HG03159 (cell line): Measurements from ENCODE around the gene MYL10.
"Not testable (repeated sequence)": the region's sequence is repeated elsewhere in the genome, so short reads cannot be mapped to it uniquely, and the experiment has no call there.

ENCODE experiments used
- ATAC-seq: cut with Tn5 transposase; IDR thresholded peaks from one replicate; pipeline ENCODE4 v1.9.1; 2021; ENCODE audit warnings: mild to moderate bottlenecking, moderate library complexity; ENCODE audit not compliant: unreplicated experiment

The MYL10 gene

GRCh38 chr7:101620991-101621390 lies 8.1 kb downstream of the MYL10 start:
- ATAC-seq, result no peak

DNA sequence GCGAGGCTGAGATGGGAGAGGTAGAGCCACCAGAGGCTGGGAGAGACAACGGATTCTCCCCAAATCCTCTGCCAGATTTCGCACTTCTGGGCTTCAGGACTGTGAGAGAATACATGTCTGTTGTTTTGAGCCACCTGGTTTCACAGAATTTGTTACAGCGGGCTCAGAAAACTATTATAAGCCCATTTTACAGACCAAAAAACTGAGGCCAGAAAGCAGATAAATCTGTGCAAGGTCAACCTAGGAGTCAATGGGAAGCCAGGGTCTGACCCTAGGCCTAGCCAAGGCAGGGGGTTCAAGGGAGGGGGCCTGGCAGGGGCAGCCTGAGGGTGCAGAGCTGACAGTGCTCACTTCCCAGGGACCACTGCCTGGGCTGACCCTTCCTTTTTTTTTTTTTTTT lies 8.7 kb downstream of the MYL10 start:
- no peak for ATAC-seq

GRCh38 chr7:101618916-101619315 lies 10.2 kb downstream of the MYL10 start:
- ATAC-seq, result no peak

DNA sequence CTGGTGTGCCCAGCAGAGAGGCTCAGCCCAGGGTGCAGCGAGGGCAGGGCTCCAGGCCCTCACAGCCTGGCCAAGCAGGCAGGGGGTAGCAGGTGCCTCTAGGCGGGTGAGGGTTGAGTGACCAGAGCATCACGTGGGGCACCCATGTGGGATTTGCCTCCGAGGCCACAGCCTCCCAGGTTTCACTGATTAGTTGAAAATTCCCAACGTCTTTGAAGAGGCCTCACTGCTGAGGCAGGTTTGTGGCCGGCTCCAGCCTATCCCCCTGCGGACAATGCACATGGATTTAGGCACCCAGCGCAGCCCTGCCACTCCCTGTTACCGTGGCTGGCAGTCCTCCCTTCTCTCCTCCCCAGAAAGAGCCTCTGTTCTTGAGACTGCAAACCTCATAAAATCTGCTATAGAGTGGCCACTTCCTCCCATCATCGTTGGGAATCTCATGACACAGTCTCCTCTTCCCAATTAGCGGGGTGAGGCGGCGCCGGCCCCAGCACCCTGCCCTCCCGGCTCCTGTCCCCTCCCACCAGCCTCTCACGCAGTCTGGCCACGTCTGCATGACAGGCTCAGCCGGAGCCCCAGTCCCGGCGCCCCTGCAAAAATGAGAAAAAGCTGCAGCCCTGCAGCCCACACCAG lies 10.8 kb downstream of the MYL10 start:
- ATAC-seq, result no peak

GRCh38 chr7:101617451-101618206 lies 11.5 kb downstream of the MYL10 start:
- no peak for ATAC-seq

DNA sequence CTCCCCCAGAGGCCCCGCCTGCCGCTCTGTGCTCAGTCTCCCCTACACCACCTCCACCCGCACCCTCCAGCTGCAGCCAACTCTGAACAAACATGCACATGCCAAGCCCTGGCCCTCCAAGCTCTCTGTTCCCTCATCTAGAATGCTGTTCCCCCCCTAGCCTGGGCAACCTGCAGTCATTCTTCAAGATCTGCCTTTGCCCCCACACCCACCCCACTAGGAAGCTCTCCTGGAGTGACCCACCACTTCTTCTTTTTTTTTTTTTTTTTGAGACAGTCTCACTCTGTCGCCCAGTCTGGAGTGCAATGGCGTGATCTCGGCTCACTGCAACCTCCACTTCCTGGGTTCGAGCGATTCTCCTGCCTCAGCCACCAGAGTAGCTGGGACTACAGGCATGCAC lies 13.7 kb downstream of the MYL10 start:
- no peak for ATAC-seq

- no peak for ATAC-seq
These were observed 14.2 kb downstream of the MYL10 start for GRCh38 chr7:101614939-101615302.

DNA sequence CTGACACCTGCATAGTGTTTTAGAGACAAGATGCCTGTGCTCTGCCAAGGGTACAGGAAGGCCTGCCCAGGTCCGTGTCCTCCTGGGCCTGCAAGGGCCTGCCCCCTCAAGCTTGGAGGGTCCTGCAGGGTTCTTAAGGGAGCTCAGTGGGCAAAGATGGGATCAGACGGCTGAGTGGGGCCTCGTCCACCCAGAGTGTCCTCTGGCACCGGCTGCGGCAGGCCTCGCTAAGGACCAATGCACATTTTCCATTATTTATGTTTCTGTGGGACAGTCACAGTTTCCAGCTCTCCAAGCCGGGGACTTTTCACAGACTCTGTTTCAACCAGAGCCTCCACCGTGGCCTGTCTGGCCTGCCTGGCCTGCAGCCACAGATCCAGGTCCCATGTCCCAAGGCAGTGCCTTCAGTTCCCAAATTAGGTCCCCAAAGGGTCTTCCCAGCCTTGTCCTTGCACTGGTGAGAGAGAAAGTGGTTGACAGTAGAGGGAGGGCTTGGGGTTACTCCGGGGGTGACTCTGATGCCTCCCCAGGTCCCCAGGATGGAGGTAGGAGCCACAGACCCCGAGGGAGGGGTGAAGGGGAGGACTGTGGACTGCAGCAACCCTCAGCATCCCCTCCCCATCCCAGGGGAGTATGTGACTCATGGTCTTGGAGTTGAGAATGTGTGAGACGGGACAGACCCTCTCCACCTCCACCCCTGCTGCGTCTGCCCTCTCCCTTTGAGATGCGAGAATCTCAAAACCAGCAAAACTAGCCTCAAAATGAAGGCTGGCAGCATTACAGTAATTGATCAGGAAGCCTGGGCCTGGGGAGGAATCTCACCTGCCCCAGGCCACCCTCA lies 14.8 kb downstream of the MYL10 start:
- no peak for ATAC-seq

DNA sequence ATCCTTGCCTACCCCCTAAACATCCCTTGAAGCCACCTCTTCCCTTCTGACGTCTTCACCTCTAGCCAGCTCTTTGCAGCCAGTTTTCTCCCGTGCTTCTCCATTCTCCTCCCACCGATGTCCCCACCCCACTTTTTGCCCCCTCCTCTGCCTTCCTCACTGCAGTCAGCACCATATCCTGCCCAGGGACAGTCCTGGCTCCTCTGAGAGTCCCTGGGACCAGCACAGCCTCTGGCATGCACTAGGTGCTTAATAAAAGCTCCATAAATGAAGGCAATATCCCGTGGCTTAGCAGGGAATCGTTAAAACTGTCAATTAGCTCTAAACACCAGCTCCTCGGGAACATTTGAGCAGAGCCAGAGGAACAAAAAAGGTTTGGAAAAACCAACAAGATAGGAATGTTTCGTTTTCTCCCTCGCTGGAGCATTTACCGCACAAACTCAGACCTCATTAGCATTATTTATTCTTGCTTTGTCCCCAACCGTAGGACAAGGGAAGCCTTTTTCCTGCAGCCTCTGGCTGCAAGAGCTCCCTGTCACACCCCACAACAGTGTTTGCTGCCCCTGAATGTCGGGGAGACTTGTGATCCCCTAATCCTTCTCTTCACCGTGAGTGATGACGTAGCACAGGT lies 16.1 kb downstream of the MYL10 start:
- ATAC-seq, result no peak

GRCh38 chr7:101608772-101609713 lies 20.1 kb downstream of the MYL10 start:
- ATAC-seq, result no peak

GRCh38 chr7:101606498-101606923 lies 22.6 kb downstream of the MYL10 start:
- no peak for ATAC-seq

- ATAC-seq, result no peak
These were observed 23.2 kb downstream of the MYL10 start for GRCh38 chr7:101605611-101606497.

- not testable (repeated sequence) for ATAC-seq
These were observed 24.2 kb downstream of the MYL10 start for GRCh38 chr7:101604934-101605332.

- no peak for ATAC-seq
These were observed 24.7 kb downstream of the MYL10 start for GRCh38 chr7:101604331-101604933.

GRCh38 chr7:101602484-101603241 lies 26.4 kb downstream of the MYL10 start:
- ATAC-seq, result no peak

DNA sequence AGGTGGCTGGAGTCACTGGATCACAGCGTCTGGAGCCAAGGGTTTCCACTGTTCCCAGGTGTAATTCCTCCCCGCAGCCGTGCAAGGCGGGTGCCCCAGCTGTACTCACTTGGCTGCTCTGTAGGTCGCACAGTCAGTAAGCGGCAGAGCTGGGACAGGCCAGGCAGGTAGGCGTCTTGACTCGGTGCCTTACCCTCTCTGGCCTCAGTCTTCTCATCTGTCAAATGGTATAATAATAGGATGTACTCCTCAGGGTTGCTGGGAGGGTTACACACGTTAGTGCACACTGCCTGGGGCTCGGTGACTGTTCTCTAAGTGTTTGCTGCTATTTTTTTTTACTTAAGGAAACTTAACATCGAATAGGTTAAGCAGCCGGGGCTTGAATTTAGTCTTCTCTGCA lies 27.0 kb downstream of the MYL10 start:
- no peak for ATAC-seq

DNA sequence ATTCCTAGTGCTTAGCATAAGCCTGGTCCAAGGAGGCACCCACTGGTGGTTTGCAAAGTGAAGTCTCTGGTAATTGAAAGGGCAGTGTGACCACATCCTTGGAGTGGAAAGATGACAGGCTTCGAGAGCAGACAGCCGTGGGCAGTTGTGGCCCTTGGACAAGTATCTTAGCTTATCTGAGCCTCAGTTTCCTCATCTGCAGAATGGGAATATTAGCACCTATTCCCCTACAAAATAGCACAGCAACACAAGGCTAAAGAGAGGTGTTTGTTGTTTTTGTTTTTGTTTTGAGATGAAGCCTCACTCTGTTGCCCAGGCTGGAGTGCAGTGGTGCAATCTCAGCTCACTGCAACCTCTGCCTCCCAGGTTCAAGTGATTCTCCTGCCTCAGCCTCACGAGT lies 29.3 kb downstream of the MYL10 start:
- ATAC-seq, result no peak
